AG08396 (cell line): ENCODE measurements around the gene CST9L.

Experiments used
- DNase-seq: peaks from one replicate; pipeline ENCODE4 v3.0.0; 2012; ENCODE audit warnings: low spot score, mixed read lengths

Gene CST9L, protein sequence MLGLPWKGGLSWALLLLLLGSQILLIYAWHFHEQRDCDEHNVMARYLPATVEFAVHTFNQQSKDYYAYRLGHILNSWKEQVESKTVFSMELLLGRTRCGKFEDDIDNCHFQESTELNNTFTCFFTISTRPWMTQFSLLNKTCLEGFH

DNA sequence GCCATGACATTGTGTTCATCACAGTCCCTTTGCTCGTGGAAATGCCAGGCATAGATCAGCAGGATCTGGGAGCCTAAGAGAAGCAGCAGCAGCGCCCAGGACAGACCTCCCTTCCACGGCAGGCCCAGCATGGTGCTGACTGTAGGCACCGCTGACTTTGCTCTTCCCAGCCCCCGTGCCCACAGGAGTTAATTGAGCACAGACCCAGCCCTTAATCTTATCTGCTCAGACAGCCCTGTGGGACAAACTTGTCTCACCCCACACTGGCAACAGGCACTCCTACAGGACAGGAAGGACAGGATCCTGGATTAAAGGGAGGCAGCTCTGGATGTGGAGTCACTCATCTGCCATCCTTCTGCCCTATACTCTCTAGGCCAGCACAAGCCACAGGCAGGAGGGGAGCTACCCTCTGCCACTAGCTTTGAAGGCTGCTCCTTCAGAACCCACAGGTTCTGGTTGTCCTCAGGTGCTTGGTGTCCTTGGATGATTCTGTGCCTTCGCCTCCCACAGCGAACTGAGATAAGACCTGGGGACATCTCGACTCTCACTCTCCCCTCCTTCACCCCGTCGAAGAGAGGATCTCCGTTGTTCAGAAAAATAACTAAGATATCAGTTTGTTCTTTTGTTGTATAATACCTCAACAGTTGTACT lies at the start of gene CST9L:
Gene CST9L, minus strand, starts transcription at position 165 of the 651 bp plus-strand sequence. Its CDS starts 34 bp downstream, at position 131.
- no peak for DNase-seq

DNA sequence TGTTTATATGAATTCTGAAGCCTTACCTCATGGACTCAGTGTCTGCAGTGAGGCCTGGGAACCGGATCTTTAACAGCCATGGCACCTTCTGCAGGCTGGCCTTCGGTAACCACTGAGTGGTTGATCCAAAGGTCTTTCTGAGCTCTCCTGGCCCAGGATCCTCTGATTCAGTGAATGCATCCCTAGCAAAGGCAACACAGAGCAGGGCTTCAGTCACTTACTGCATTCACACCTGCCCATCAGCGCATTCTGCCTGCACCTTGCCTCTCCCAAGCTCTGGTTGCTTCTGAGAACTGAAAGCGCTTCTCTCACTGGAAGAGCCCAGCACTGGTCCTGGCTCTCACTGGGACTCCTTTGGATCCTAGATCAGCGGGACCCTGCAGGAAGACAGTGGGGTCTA lies 45.9 kb upstream of the CST9L start:
- no peak for DNase-seq

DNA sequence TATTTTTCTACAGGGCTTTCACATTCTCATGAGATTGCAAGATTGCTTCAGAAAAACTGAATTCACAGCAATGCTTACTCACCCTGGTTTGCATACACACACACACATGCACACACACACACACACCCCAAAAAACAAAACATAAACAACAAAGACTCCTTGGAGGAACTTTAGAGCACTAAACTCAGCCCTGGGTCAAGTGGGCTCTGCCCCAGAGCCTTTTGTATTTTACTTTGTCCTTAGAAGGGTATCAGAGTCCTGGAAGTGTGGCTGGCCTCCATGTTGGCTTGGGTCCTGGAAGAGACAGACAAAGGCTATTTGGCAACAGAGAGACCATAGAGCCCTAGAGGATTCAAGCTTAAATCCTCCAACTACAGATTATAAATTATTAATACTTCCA lies 45.4 kb upstream of the CST9L start:
- DNase-seq, result no peak

DNA sequence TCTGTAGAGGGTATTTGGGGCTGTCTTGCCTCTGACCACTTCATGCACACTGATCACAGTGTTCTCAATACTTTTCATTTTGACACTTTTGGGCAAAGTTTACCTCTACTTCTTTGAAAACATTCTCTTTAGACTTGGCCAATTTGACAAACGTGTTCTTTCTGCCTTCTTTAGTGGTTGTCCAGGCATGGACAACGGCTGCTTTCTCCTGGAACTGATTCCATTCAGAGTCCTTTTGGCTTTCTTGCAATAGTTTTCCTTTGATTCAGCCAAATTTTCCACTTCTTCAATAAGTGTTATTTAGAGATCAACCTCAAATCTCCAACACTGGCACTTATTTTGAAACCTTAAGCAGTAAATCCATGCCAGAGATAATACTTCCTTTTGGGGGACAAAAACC lies 44.1 kb upstream of the CST9L start:
- no peak for DNase-seq

DNA sequence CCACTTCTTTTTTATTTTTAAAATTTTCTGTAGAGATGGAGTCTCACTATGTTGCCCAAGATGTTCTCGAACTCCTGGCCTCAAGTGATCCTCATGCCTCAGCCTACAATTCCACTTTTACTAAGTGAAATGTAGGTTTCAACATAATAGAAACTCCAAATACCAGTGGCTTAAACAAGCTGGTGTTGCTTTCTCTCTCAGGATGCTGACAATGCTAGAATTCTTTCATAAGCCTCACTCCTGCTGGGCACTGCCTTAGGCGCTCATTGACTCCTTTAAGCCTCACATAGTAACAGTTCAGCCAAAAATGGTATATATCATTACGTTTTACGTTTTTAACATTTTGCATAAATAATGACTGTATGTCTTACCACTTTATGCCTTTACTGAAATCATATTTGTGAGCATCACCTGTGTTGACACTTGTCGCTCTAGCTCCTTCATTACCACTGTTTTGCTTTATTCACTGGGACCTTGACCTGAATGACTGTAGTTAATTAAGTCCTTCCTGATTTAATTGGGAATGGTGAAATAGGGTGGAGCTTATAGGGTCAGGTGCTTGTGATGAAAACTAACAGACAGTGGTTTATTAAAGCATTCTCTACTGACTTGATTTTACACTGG lies 41.3 kb upstream of the CST9L start:
- DNase-seq, result no peak

DNA sequence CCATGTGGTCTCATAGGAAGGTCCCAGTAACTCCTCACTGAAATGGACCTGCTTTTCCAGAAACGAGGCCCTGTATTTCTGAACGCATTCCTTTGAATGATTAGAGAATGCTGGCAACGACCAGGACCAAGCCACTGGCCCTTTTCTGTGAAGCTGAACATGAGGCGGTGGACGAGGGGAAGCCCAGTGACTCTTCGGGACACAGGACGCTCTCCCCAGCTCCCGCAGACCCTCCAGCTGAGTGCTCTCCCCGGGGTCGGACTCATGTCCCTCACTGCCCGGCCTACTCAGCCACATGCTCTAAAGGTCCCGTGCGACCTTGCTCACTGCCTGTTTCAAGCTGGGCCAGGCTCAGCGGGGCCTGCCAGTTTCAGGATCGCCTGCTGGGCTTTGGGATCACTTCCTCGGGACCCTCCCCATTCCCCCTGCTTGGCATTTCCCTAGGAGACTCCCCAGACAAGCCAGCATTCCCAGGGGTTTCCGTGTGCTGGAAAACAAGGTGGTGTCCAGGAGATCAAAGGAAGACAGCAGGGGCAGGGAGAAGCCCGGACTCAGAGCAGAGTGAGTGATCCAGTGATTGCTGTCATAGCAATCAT lies 40.1 kb upstream of the CST9L start:
- no peak for DNase-seq

DNA sequence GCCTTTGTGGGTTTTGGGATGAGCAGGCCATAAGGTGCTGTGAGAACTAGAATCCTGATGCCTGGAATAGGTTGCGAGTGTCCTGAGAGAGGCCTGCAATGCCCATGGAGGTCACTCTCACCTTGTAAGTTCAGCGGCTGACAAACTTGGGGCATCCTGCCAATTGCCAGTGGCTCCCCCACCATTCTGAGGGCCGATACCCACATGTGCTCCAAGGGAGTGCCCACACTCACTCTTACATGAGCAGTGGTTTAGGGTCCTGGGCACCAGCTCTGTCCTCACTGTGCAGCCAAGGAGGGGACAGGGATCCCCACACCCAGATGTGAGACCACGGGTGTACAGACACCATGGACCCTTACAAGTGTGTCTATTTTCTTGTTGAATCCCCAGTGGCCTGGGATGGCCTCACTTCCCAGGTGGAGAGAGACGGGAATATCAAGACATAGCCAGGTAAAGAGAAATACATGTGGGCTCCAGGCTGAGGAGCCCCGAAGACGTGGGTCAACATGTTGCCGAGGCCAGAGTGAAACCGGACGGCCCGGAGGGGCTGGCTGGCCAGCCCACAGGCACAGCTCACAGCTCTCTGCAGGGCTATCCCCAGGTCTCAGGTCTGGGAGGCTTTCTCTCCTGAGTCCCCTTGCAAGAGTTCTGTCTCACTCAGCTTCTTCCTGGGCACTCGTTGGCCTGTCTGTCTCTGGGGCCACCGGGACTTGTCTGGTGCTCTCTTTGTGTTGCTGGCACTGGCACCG lies 39.4 kb upstream of the CST9L start:
- DNase-seq, result no peak

DNA sequence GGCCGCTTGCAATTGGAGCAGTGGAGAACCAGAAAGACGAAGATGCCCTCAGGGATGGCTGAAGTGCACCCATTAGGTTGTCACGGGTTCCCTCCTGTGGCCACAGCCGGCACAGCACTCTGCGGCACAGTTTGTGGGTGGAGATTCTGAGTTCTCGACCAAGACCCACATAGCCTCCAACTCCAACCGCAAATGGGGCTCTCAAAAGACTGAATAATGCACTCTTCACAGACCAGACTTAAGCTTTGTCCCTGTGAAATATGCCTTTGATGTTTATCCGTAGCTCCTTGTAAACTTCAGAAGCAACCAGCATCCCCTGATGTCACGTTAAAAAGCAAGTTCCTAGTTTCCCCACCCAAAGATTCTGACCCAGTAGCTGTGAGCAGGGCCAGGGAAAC lies 38.4 kb upstream of the CST9L start:
- DNase-seq, result peak; percentile 88

DNA sequence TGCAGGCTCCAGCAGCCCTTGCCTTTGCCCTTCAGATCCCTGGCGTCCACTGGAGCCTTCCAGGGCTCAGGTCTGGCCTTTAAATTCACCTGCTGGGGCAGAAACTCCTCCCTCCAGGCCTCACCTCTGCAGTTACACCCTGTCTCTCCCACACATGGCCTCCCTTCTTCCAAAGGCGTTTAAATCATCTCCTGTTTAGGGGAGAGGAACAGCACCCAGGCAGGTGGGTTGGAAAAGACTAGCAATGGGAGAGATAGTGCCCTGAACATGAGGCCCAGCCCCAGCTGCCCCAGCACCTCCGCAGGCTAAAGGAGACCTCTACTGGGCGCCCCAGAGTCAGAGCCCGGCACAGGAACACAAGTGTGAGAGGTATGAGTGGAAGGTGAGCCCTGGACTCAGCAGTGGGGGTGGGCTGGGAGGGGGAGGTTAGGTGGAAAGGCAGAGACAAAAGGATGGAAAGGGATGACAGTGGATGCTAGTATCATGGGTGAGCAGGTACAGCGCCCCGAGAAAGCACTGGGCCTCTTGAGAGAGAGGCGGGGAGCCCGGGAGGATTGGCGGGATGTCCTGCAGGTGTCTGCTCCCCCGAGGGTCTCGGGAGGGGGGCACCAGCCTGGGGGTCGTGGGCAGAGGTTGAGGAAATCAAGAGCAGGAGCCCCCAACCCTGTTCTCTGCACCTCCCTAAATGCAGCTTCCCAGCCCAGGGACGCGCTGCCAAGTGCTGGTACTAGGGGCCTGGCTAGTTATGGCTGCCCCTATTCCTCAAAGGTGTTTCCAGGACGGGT lies 37.8 kb upstream of the CST9L start, which contains the start of gene CST9:
Gene CST9, minus strand, starts transcription at position 51 of the 785 bp plus-strand sequence. CDS start 53 bp downstream, outside the sequence.
- no peak for DNase-seq

DNA sequence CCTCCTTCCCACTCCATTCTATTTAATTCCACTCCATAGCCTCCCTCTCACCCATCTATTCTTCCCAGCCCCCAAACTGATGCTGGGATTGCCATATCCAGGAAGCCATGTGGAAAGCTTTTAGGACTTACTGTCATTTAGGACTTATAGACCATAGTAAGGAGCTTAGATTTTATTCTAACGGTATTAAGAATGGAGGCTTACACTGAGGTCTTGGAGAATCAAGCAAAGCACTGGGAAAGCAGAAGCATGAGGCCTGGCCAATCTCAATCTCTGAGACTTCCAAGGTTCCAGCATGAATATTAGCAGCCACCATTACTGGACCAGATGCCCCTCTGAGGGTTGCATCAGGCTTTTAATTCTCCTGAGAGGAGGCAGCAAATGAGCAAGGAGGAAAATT lies 36.0 kb upstream of the CST9L start:
- no peak for DNase-seq

DNA sequence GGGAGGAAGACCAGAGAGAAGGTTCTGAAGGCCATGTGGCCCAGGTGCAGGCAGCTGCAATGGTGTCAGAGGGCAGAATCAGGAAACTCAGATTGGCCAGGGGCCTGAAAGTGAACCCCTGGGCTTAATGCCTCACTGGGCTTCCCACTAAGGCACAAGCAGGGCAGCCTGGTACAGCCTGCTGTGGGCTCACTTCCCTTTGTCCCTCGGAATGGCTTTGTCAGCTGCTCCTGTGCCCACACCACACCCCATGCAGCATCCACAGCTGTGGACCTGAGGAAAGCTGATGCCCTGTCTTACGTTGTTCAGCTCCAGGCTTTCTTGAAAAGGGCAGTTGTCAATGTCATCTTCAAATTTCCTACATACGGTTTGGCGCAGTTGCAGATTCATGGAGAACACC lies 35.0 kb upstream of the CST9L start:
- no peak for DNase-seq

DNA sequence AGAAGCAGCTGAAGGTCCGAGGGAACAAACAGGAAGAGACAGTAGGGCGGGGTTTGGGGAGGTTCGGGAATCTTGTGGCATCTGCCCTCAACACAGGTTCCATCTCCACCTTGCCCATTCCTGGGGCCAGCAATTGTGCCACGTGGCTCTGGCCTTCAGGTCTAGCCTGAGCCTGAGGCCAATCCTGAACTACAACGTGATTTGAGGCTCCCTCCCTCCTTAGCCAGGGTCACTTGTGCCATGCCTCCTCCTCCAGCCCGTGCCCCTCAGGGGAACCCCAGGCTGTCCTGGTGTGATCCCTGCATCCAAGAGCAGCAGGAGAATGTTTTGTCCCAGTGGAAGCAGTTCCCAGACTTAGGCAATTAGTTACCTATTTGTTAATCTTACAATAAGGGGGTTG lies 34.4 kb upstream of the CST9L start:
- no peak for DNase-seq

DNA sequence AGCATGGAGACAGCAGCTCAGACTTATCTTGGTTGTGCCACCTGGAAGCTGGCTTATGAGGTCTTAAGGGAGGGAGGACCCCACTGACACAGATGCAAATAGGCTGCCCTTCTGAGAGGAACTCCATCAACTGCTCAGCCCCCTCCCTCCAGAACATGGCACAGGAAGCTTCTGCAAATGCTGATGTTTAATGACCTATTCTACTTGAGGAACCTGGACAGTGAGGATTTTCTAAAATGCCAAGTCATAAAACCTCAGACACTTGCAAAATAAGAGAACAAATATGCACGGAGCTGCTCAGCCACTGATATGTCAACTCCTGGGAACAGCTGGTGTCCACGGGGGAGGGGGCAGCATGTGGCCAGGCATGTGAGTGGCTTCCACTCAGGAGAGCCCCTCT lies 34.0 kb upstream of the CST9L start:
- no peak for DNase-seq

DNA sequence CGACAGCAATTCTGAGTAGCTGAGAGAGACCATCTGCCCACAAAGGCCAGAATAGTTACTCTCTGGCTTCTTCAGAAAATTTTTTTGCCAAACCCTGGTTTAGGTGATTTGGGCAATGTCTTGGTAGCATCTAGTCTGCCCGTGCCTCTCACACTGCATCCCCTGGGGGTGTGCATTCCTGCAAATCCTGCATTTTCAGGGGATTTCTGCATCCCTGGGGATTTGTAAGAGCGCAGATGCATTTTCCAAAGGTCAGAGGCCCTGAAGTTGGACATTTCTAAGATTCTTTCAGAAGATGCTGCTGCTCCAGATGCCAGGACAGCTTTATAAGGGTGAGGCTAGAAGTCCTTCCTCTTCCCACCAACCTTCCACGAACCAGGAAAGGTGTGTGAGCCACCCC lies 33.4 kb upstream of the CST9L start:
- DNase-seq, result no peak

DNA sequence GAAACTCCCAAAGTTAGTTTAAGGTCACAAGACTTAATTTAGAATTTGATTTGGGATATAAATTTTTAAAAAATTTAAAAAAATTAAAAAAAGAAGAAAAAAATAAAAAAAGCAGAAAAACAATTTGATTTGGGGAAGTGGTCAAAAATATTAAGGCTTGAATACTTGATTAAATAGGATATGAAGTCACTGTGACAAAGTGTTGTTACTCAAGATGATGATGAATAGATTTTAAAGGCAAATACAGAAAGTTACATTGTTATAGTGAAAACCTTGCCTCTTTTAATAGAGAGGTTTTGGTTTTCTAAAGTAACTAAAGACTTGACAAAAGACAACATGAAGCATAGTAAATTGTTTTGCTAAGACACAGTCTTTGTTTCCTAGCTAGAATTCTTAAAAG lies 30.2 kb upstream of the CST9L start:
- no peak for DNase-seq

DNA sequence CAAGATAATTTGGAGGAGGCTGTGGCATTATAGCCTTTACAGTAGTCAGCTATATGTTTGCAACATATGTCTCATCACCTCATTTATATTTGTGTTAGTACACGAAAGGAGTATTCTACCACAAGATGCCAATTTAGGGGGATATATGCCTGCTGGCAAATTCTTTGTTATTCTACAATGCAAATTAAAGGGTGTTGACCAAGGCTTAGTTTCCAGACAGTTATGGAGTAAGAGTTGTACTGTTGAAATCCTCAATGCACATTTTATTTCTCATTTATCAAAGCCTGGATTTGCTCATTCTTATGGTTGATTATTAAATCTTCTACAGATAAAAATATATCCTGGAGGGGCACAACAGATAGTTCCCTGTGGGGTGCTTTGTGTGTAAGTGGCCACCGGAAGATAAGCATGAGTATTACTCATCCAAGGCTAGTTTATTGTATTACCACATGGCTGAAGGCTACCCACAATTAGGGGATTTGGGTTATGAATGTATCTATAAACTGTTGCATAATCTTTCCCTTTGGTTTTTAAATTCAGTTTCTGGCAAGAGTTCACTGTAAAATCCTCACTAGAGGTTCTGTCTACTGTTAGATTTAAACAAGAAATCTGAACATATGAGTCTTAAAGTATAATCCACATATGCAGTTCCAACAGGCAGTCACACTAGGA lies 28.4 kb upstream of the CST9L start:
- no peak for DNase-seq

DNA sequence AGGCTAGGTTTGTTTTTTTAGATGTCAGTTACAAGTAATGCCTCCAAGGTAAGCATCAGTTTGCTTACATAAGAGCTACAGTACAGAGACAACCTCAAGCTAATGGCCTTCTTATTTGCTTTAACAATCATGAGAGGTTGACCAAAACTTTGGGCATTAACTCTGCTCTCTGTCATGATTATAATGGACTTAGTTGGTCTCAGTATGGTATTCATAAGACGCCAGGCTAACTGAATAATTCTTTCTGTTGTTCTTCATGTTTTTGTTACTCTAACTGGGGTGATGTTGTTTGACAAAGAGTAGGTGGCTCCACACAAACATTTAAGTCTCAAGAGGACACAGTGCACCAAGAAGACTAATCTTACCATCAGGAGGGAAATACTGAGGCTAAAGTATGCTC lies 27.7 kb upstream of the CST9L start:
- no peak for DNase-seq

DNA sequence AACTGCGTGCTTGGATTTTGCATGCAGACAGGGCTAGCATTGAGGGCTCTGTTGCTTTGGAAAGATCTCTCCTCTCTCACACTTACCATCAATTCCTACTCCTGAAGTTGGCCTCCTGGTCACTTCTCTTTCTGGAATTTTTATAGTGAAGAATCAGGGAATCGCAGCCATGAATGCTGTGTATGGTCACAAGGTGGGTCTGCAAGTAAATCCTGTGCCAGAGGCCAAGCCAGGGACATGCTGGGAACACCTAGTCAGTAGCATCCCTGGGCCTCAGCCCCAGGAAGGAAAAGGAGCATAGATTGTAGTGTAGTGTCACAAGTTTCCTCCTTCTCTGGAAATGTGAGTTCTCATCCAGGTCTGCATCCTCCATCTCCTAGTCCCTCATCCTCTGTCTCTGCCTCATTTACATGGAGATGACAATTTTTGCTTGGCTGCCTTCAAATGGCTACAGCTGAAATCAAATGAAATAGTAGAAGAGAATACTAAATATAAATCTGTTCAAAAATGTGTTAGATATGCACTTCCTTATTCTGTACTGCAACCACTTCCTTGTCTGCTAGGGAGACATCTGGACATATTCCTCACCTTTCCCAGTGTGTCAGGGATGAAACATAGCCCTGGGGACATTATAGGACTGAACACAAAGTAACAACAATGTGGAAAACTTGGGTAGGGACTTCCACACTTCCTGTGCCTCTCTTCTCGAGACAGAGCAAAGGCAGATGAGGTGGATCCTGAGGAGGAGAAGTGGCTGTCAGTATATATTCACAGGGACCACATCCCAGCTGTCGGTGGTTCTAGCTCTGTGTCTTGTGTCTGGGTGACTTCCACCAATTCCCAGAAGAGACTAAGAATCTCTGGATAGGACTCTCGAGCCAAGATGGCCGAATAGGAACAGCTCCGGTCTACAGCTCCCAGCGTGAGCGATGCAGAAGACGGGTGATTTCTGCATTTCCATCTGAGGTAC lies 20.4 kb upstream of the CST9L start:
- no peak for DNase-seq

DNA sequence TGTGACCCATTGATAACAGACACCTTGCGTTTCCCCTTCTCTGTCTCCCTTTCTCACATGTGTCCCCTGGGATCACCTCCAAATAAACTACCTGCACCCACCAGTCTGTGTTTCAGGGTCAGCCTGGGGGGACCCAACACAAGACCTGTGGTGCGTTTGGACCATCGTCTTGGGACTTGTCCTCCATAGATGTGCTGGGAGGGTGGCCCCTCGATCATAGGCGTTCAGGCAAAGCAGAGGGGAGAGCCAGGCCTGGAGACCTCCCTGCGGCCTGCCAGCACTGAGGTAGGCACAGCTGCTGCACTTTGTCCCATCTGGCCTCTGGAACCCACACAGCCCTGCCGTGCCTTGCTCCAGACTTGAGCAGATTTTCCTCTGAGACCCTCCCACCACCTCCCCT lies 19.3 kb upstream of the CST9L start:
- no peak for DNase-seq
